Neuronal stem cell (in vitro differentiated cells): ENCODE results near the gene RSU1.

Source experiments
- DNase-seq: peaks from one replicate; pipeline ENCODE4 v3.0.0-alpha.2; 2013; ENCODE audit warnings: low spot score
- H2AFZ ChIP-seq: one replicate; pipeline ENCODE4 v1.6.1; 2013; ENCODE audit warnings: mild to moderate bottlenecking, low read length, inconsistent platforms
- H2AK5ac ChIP-seq: 2 replicates; pipeline ENCODE4 v1.6.1; 2013; ENCODE audit warnings: low read depth, mild to moderate bottlenecking, inconsistent platforms, low read length, moderate library complexity, mixed read lengths
- H2BK120ac ChIP-seq: 2 replicates; pipeline ENCODE4 v1.6.1; 2013; ENCODE audit warnings: low read depth, mild to moderate bottlenecking, inconsistent platforms, low read length, moderate library complexity, mixed read lengths
- H2BK12ac ChIP-seq: one replicate; pipeline ENCODE4 v1.6.1; 2013; ENCODE audit warnings: low read length, inconsistent platforms
- H2BK15ac ChIP-seq: 2 replicates; pipeline ENCODE4 v1.6.1; 2013; ENCODE audit warnings: mild to moderate bottlenecking, low read length, inconsistent platforms, mixed read lengths
- H2BK5ac ChIP-seq: one replicate; pipeline ENCODE4 v1.6.1; 2013; ENCODE audit warnings: inconsistent platforms, mild to moderate bottlenecking, low read length, moderate library complexity
- H3K14ac ChIP-seq: one replicate; pipeline ENCODE4 v1.6.1; 2013; ENCODE audit warnings: low read length, inconsistent platforms
- H3K18ac ChIP-seq: 2 replicates; pipeline ENCODE4 v1.6.1; 2013; ENCODE audit warnings: low read length, inconsistent platforms
- H3K23ac ChIP-seq: 2 replicates; pipeline ENCODE4 v1.6.1; 2013; ENCODE audit warnings: low read depth, mild to moderate bottlenecking, mixed read lengths, low read length, inconsistent platforms; ENCODE audit not compliant: poor library complexity
- H3K27ac ChIP-seq: replicated peaks from 3 replicates; pipeline ENCODE4 v1.5.1; 2013; ENCODE audit warnings: low read length, inconsistent platforms
- H3K27me3 ChIP-seq, 3 experiments: 2 replicates each; pipeline ENCODE4 v1.6.1; 2013; ENCODE audit warnings: low read length in 3 of 3, mild to moderate bottlenecking in 2 of 3, inconsistent platforms in 1 of 3, low read depth in 1 of 3, mixed read lengths in 1 of 3, moderate library complexity in 1 of 3; ENCODE audit not compliant: control insufficient read depth in 3 of 3, insufficient read depth in 3 of 3
- H3K36me3 ChIP-seq, 2 donors: replicated peaks in 1 of 2; 2 replicates each; pipeline ENCODE4 v1.6.1; 2013; ENCODE audit warnings: low read length in 2 of 2; ENCODE audit not compliant: control insufficient read depth in 2 of 2, insufficient read depth in 2 of 2
- H3K4ac ChIP-seq: 2 replicates; pipeline ENCODE4 v1.6.1; 2013; ENCODE audit warnings: inconsistent platforms, mild to moderate bottlenecking, low read length, moderate library complexity
- H3K4me1 ChIP-seq, 2 donors: 1 replicate in 1 of 2; 2 replicates in 1 of 2; pipeline ENCODE4 v1.6.1; 2013; ENCODE audit warnings: low read length in 2 of 2, low read depth in 1 of 2; ENCODE audit not compliant: control insufficient read depth in 2 of 2, insufficient read depth in 1 of 2
- H3K4me2 ChIP-seq: one replicate; pipeline ENCODE4 v1.6.1; 2013; ENCODE audit warnings: mild to moderate bottlenecking, low read length, inconsistent platforms; ENCODE audit not compliant: insufficient read depth, poor library complexity, severe bottlenecking
- H3K4me3 ChIP-seq, 2 donors: 2 replicates each; pipeline ENCODE4 v1.5.1; 2013; ENCODE audit warnings: low read length in 2 of 2, mild to moderate bottlenecking in 2 of 2, inconsistent platforms in 1 of 2, moderate library complexity in 1 of 2
- H3K79me1 ChIP-seq: one replicate; pipeline ENCODE4 v1.6.1; 2013; ENCODE audit warnings: low read depth, mild to moderate bottlenecking, inconsistent platforms, low read length, moderate library complexity
- H3K9ac ChIP-seq: one replicate; pipeline ENCODE4 v1.6.1; 2013; ENCODE audit warnings: mild to moderate bottlenecking, low read depth, low read length, inconsistent platforms; ENCODE audit not compliant: poor library complexity
- H3K9me3 ChIP-seq, 2 donors: replicated peaks in 1 of 2; 2 replicates each; pipeline versions ENCODE3 to v1.6.1; 2013; ENCODE audit warnings: low read length in 2 of 2, mild to moderate bottlenecking in 2 of 2, inconsistent platforms in 1 of 2, low read depth in 1 of 2, mixed read lengths in 1 of 2, moderate library complexity in 1 of 2; ENCODE audit not compliant: control insufficient read depth in 2 of 2, insufficient read depth in 1 of 2
- H4K8ac ChIP-seq: one replicate; pipeline ENCODE4 v1.6.1; 2013; ENCODE audit warnings: low read depth, mild to moderate bottlenecking, inconsistent platforms, low read length, moderate library complexity
- H4K91ac ChIP-seq: one replicate; pipeline ENCODE4 v1.6.1; 2013; ENCODE audit warnings: low read length, low read depth, mild to moderate bottlenecking, inconsistent platforms; ENCODE audit not compliant: poor library complexity
- WGBS, 2 donors: extraction: QIAGEN DNeasy Blood & Tissue Kit; methylation state at CpG; one replicate each; pipeline ENCODE4 v1.1.7; 2013; ENCODE audit warnings: missing lambda C conversion rate in 2 of 2, mixed read lengths in 1 of 2; ENCODE audit not compliant: insufficient read length in 2 of 2, insufficient replicate concordance in 1 of 2; ENCODE audit errors: extremely low coverage in 2 of 2; 5-methylcytosine and 5-hydroxymethylcytosine counted together

RSU1 gene

GRCh38 chr10:16626697-16627096 lies 190.5 kb downstream of the RSU1 start:
- Histone ChIP-seq H2AFZ (no peak overlapping the region), H3K14ac (no peak overlapping the region), H2AK5ac (no peak overlapping the region), H3K9me3 (no peaks in the 10 kb centered on the region), H2BK12ac (no peak overlapping the region), H3K9ac (no peak overlapping the region), H3K18ac (no peak overlapping the region), H3K27me3 (no peaks in the 10 kb centered on the region), H3K36me3 (no peaks in the 10 kb centered on the region), H4K91ac (no peak overlapping the region), H3K23ac (no peak overlapping the region), H3K79me1 (no peaks in the 10 kb centered on the region), H3K27ac (no peak overlapping the region), H2BK5ac (no peak overlapping the region), H3K4me2 (no peak overlapping the region), H4K8ac (no peak overlapping the region), H3K4ac (no peak overlapping the region), H3K4me1 (no peaks in the 10 kb centered on the region), H3K4me3 (no peak overlapping the region), H2BK15ac (no peak overlapping the region), H2BK120ac (no peak overlapping the region)
- peak; percentile 4 for DNase-seq
- WGBS, 2 donors, result no CpG with 5 or more reads among the region's 5 CpGs

DNA sequence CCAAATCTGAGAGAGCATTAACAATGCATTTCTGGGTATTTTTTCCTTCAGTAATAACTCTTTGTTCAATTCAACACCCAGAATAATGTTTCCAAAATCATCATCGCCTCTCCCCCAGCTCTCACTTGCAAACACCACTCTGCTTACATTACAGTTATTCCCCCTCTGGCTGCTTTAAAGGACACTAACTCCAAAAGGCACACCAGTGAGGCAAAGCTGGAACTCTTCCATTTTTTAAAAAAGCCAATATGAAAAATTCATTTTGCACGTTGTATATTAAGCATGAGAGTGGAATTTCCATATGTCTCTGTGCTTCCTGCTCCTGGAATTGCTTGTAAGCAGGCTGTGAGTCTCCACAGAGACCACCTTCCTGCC lies 204.3 kb downstream of the RSU1 start:
- no peaks in the 10 kb centered on the region for H3K27me3 ChIP-seq
- H3K9ac ChIP-seq, result no peak overlapping the region
- H3K4me2 ChIP-seq, result no peak overlapping the region
- H3K23ac ChIP-seq, result no peak overlapping the region
- no peak overlapping the region for H3K14ac ChIP-seq
- H3K4me3 ChIP-seq, result no peak overlapping the region
- H4K8ac ChIP-seq, result no peak overlapping the region
- H2BK120ac ChIP-seq, result no peak overlapping the region
- no peak overlapping the region for H4K91ac ChIP-seq
- no peak overlapping the region for H3K4ac ChIP-seq
- no peaks in the 10 kb centered on the region for H3K4me1 ChIP-seq
- H2BK15ac ChIP-seq, result no peak overlapping the region
- no peak overlapping the region for H2AFZ ChIP-seq
- no CpG with 5 or more reads among the region's 2 CpGs for WGBS, 2 donors
- no peak overlapping the region for H3K18ac ChIP-seq
- no peak overlapping the region for H2BK12ac ChIP-seq
- no peaks in the 10 kb centered on the region for H3K9me3 ChIP-seq
- H2AK5ac ChIP-seq, result no peak overlapping the region
- H3K79me1 ChIP-seq, result no peaks in the 10 kb centered on the region
- H3K36me3 ChIP-seq, result no peaks in the 10 kb centered on the region
- DNase-seq, result no peak
- no peak overlapping the region for H2BK5ac ChIP-seq
- H3K27ac ChIP-seq, result no peak overlapping the region

- Histone ChIP-seq H3K4me1 (no peaks in the 10 kb centered on the region), H4K8ac (no peak overlapping the region), H3K4me2 (no peak overlapping the region), H3K9me3 (no peaks in the 10 kb centered on the region), H3K18ac (no peak overlapping the region), H3K14ac (no peak overlapping the region), H2AFZ (no peak overlapping the region), H3K27me3 (no peaks in the 10 kb centered on the region), H3K4me3 (no peak overlapping the region), H3K4ac (no peak overlapping the region), H3K9ac (no peak overlapping the region), H2AK5ac (no peak overlapping the region), H2BK12ac (no peak overlapping the region), H2BK15ac (no peak overlapping the region), H2BK5ac (no peak overlapping the region), H4K91ac (no peak overlapping the region), H3K79me1 (no peaks in the 10 kb centered on the region), H3K36me3 (no peaks in the 10 kb centered on the region), H3K27ac (no peak overlapping the region), H2BK120ac (no peak overlapping the region), H3K23ac (no peak overlapping the region)
- WGBS, 2 donors, result no CpG with 5 or more reads among the region's 7 CpGs
- peak; percentile 73 for DNase-seq
These were observed 204.9 kb downstream of the RSU1 start for GRCh38 chr10:16612115-16612980.

DNA sequence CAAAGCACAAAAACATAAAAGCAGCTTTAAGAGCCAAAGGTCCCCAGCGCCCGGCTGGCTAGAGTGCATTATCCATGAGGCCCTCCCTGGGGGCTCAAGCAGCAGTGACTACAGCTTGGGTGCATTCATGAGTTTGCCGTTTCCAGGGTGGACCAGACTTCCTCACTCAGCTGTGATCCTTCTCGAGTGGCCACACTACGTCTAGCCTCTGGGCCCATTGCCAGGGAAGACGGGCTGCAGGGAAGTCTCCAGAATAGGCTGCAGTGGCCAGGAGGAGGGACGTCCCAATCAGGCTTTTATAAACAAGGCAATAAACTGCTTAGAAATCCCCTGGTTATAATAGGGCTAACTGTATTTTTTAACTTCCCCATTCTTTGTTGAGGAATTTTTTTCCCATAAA lies 206.2 kb downstream of the RSU1 start:
- WGBS, 2 donors, result no CpG with 5 or more reads among the region's 7 CpGs

More for the DNA sequence above, 206.2 kb downstream of the RSU1 start:
- no peak overlapping the region for H3K4ac ChIP-seq
- no peak overlapping the region for H2AK5ac ChIP-seq
- H2AFZ ChIP-seq, result no peak overlapping the region
- no peak overlapping the region for H2BK5ac ChIP-seq
- H3K18ac ChIP-seq, result no peak overlapping the region
- no peak for DNase-seq
- no peak overlapping the region for H3K9ac ChIP-seq
- H4K8ac ChIP-seq, result no peak overlapping the region
- no peak overlapping the region for H3K23ac ChIP-seq
- H3K79me1 ChIP-seq, result no peaks in the 10 kb centered on the region
- no peak overlapping the region for H3K4me2 ChIP-seq
- no peak overlapping the region for H3K27ac ChIP-seq
- H3K27me3 ChIP-seq, result no peaks in the 10 kb centered on the region
- H2BK15ac ChIP-seq, result no peak overlapping the region
- H3K9me3 ChIP-seq, result no peaks in the 10 kb centered on the region
- no peaks in the 10 kb centered on the region for H3K36me3 ChIP-seq
- H3K14ac ChIP-seq, result no peak overlapping the region
- no peak overlapping the region for H3K4me3 ChIP-seq
- H2BK12ac ChIP-seq, result no peak overlapping the region
- no peaks in the 10 kb centered on the region for H3K4me1 ChIP-seq
- H4K91ac ChIP-seq, result no peak overlapping the region
- no peak overlapping the region for H2BK120ac ChIP-seq
